Retinal pigment epithelial cell (primary cell): ENCODE data around the gene SHC4.

Source experiments
- DNase-seq: peaks from one replicate; pipeline ENCODE4 v3.0.0-alpha.2; 2010; ENCODE audit warnings: low read depth
- H3K4me3 ChIP-seq: 2 replicates; pipeline ENCODE4 v1.5.1; 2011; ENCODE audit warnings: mild to moderate bottlenecking, low read length, control low read depth, moderate library complexity
- TF ChIP-seq, protein P1 (sequence below): conservative IDR thresholded peaks from 2 replicates; pipeline ENCODE4 v1.5.1; 2011; ENCODE audit warnings: low read depth, low read length, control low read depth, inconsistent platforms

Gene SHC4

DNA sequence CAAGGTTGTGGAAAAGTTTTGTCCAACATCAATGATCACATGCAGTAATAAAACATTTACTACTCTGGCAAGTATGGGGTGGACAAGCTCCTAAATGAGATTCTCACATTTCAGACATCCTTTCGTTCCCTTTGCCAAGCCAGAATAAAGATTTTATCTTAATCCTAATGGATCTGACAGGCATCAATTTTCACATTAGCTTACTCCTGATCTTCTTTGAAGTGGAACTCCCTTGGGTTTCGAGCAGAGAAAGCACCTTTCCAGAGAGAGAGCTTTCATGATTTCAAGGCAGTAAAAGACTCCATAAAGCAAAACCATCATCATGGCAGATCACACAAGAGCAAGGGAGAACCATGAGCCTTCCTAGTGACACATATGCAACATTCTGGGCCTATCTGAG is 113.1 kb downstream of the SHC4 start:
- no peak overlapping the region for H3K4me3 ChIP-seq
- no peak for DNase-seq
- TF ChIP-seq, protein P1, sequence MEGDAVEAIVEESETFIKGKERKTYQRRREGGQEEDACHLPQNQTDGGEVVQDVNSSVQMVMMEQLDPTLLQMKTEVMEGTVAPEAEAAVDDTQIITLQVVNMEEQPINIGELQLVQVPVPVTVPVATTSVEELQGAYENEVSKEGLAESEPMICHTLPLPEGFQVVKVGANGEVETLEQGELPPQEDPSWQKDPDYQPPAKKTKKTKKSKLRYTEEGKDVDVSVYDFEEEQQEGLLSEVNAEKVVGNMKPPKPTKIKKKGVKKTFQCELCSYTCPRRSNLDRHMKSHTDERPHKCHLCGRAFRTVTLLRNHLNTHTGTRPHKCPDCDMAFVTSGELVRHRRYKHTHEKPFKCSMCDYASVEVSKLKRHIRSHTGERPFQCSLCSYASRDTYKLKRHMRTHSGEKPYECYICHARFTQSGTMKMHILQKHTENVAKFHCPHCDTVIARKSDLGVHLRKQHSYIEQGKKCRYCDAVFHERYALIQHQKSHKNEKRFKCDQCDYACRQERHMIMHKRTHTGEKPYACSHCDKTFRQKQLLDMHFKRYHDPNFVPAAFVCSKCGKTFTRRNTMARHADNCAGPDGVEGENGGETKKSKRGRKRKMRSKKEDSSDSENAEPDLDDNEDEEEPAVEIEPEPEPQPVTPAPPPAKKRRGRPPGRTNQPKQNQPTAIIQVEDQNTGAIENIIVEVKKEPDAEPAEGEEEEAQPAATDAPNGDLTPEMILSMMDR = no peak

- no peak overlapping the region for H3K4me3 ChIP-seq
- DNase-seq = no peak
- TF ChIP-seq, protein P1 = no peak
Observed at GRCh38 chr15:48845123-48845522, 118.6 kb downstream of the SHC4 start.

DNA sequence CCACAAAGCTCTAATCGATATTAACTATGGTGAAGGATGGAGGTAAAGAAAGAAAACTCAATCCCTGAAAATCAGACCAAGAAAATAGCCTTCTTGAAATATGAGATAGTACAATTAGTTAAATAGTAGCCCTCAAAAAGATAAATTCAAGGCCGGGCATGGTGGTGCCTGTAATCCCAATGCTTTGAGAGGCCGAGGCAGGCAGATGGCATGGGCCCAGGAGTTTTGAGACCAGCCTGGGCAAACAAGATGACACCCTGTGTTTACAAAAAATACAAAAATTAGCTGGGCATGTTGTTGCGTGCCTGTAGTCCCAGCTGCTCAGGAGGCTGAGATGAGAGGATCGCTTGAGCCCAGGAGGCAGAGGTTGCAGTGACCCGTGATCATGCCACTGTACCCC is 121.2 kb downstream of the SHC4 start:
- no peak for DNase-seq

GRCh38 chr15:48834756-48835155 is 129.0 kb downstream of the SHC4 start:
- TF ChIP-seq, protein P1 = no peak
- no peak for DNase-seq
- H3K4me3 ChIP-seq = no peak overlapping the region

More for the DNA sequence above, 121.2 kb downstream of the SHC4 start:
- H3K4me3 ChIP-seq = no peak overlapping the region
- TF ChIP-seq, protein P1 = no peak

- H3K4me3 ChIP-seq = no peak overlapping the region
- TF ChIP-seq, protein P1 = no peak
- no peak for DNase-seq
Observed at GRCh38 chr15:48833526-48834239, 130.0 kb downstream of the SHC4 start.

- H3K4me3 ChIP-seq = no peak overlapping the region
- no peak for DNase-seq
- TF ChIP-seq, protein P1 = no peak
Observed at GRCh38 chr15:48832648-48833047, 131.1 kb downstream of the SHC4 start.

DNA sequence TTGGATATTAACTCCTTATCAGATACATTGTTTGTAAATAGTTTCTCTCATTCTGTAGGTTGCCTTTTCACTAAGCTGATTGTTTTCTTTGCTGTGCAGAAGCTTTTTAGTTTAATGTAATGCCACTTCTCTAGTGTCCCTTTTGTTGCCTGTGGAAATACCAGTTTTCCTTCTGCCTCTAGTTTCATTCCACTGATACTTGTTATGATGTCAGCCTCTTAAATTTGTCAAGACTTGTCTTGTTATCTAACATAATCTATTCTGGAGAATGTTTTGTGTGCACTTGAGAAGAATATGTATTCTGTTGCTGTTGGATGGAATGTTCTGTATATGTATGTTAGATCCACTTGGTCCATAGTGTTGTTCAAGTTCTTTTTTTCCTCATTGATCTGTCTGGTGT is 134.8 kb downstream of the SHC4 start:
- DNase-seq = no peak
- TF ChIP-seq, protein P1 = no peak
- no peak overlapping the region for H3K4me3 ChIP-seq
